ENCODE measurements around the gene GHRHR. TPM values are rescaled to one million over a fixed set of nuclear protein-coding genes. Genes with fewer than 3 reads are reported as not detected.

The GHRHR gene
- total and polyA plus RNA-seq, 5 experiments from 2014 or later = not detected

DNA sequence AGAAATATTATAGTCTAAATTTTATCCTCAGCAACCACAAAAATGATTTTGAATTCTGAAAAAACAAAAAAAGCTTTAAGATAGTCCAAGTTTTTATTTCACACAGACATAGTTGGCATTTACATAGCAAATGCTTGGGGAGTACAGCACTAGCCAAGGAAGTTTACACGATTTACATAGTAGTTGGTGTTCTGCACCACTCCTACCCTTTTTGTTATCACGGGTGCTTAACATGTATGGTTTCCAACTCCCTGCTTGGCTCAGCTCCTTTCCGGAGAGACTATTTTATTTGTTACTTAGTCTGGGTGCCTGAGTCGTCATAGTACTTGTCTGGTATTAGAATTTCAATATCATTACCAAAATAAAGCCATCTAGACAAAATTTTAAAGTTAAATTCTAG, 8.8 kb upstream of the GHRHR start:
- peaks cover 3 to 38% (median 15%) of the 10 kb centered on the region in 9 donors for H3K9me3 Mint-ChIP-seq
- POLR2A ChIA-PET = no interaction called here
- H3K27ac Mint-ChIP-seq = no peak overlapping the region
- no peaks in the 10 kb centered on the region for H3K4me1 Mint-ChIP-seq
- peaks cover 0 to 22% (median 3%) of the 10 kb centered on the region in 3 donors for H3K36me3 Mint-ChIP-seq
- no peak for ATAC-seq
- DNase-seq = no peak
- no peak overlapping the region for H3K4me3 Mint-ChIP-seq
- H3K27me3 Mint-ChIP-seq = peaks cover 10 to 45% (median 18%) of the 10 kb centered on the region in 5 donors

DNA sequence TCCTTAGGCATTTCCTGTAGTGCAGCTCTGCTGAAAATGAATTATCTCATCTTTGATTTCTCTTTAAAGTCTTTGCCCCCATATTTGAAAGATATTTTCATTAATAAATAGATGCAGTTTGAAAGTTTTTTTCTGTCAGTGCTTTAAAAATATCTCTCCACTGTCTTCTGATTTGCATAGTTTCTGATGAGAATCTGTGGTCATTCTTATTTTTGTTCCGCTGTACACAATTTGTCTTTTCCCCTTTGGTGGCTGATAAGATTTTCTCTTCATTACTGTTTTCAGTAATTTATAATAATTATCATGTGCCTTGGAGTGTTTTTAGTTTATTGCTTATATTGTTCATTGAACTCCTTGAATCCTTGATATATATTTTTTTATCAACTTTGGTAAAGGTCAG, 7.0 kb upstream of the GHRHR start:
- peaks cover 3 to 29% (median 13%) of the 10 kb centered on the region in 9 donors for H3K9me3 Mint-ChIP-seq
- POLR2A ChIA-PET = no interaction called here
- no peak overlapping the region for H3K27ac Mint-ChIP-seq
- no peak for ATAC-seq
- peaks cover 4 to 42% (median 9%) of the 10 kb centered on the region in 5 donors for H3K27me3 Mint-ChIP-seq
- DNase-seq = no peak
- no peak overlapping the region for H3K4me3 Mint-ChIP-seq
- H3K36me3 Mint-ChIP-seq = peaks cover 0 to 22% (median 3%) of the 10 kb centered on the region in 3 donors
- no peaks in the 10 kb centered on the region for H3K4me1 Mint-ChIP-seq

DNA sequence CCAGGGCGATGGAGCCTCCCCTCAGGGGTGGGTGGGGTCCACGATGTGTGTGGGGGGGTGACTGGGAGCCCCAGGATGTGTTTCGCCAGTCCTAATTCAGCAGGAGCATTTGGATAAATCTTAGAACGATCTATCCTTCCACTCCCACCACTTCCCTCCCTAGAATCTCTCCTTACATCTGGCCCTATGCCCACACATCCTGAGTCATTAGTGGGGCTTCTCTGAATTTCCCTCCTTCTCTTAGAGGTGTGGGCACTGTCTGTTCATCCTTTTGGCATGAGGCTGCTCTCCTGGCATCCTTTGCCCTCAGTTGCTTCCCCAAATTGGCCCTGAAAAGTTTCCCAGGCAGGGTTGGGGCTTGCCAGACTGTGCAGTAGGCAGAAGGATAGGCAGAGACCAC, 1.6 kb downstream of the GHRHR start:
- peaks cover 0 to 2% (median 0%) of the 10 kb centered on the region in 9 donors for H3K9me3 Mint-ChIP-seq
- no peak overlapping the region for H3K27ac Mint-ChIP-seq
- H3K4me1 Mint-ChIP-seq = peaks cover 0 to 2% (median 0%) of the 10 kb centered on the region in 4 donors
- DNase-seq (no peak), ATAC-seq (no peak)
- no peak overlapping the region for H3K4me3 Mint-ChIP-seq
- H3K36me3 Mint-ChIP-seq = no peaks in the 10 kb centered on the region
- peaks cover 0 to 25% (median 14%) of the 10 kb centered on the region in 5 donors for H3K27me3 Mint-ChIP-seq
- POLR2A ChIA-PET = no interaction called here

DNA sequence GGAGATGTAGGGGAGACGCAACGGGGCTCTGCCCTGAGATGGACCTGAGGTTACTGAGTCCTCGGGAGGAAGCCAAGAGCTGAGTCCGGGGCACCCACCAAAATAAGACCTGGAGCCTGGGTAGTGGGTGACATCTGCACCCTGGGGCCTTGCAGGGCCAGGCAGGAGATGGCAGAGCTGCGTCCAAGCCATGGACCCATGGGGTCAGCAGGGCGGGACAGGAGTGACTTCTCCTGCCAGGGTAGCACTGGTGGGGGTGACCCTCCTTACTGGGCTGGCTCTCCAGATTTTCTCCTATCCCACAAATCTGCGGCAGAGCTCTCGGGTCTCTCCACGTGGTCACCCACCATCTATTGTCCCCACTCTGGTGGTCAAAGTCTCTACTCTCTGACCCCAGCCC, 2.1 kb downstream of the GHRHR start:
- Mint-ChIP-seq H3K4me1 (peaks cover 0 to 2% (median 0%) of the 10 kb centered on the region in 4 donors), H3K27me3 (peaks cover 0 to 25% (median 14%) of the 10 kb centered on the region in 5 donors)
- no peak for ATAC-seq

DNA sequence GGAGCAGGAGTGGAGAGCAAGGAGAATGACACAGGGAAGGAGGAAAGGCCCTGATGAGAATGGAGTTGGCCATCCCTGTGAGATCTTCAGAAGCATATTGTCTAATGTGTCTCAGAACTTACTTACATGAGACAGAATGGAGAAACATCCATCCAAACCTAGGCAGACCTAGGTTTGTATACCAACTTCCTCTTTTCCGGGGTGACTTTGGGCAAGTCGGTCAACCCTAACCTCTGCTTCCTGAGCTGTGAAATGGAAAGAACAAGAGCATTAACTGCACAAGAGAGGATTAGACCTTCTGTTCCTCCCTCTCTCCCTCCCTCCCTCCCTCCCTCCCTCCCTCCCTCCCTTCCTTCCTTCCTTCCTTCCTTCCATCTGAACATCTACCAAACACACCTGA, 4.5 kb downstream of the GHRHR start:
- no peak for DNase-seq
- Mint-ChIP-seq H3K9me3 (peaks cover 0 to 1% (median 0%) of the 10 kb centered on the region in 9 donors), H3K36me3 (no peaks in the 10 kb centered on the region), H3K4me3 (no peak overlapping the region), H3K27ac (no peak overlapping the region), H3K27me3 (peaks cover 12 to 40% (median 28%) of the 10 kb centered on the region in 5 donors), H3K4me1 (peaks cover 0 to 2% (median 0%) of the 10 kb centered on the region in 4 donors)
- POLR2A ChIA-PET = no interaction called here
- no peak for ATAC-seq

More for the DNA sequence above, 2.1 kb downstream of the GHRHR start:
- DNase-seq = no peak
- Mint-ChIP-seq H3K4me3 (no peak overlapping the region), H3K9me3 (peaks cover 0 to 2% (median 0%) of the 10 kb centered on the region in 9 donors), H3K27ac (peak overlapping the region in 1 of 10 donors; percentile 21), H3K36me3 (no peaks in the 10 kb centered on the region)
- POLR2A ChIA-PET = no interaction called here

DNA sequence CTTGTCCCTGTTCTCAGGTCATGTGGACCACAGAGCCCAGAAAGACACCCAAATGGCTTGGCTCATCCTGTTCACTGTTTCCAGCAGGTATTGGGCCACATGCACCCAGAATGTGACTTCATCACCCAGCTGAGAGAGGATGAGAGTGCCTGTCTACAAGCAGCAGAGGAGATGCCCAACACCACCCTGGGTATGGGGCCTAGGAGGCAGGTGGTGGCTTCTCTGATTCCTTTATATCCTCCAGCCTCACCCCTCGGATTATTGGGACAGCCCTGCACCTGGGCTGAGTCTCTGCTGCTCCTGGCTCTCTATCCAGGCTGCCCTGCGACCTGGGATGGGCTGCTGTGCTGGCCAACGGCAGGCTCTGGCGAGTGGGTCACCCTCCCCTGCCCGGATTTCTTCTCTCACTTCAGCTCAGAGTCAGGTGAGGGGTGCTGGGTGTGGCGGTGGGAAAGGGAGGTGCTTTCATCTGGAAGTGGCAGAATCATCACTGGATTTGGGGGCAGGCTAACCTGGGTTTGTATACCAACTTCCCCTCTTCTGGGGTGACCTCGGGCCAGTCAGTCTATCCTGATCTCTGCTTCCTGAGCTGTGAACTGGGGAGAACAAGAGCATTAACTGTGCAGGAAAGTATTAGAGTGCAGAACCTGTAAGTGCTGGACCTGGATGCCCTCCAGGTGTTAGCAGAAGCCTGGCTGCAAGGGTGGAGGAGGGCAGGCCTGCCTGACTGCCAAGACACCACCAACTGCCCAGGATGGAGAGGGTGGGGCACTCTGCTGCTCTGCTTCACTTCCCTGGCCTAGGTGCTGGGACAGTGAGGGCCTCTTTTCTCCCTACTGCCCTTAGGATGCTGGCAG, 5.2 kb downstream of the GHRHR start:
- Mint-ChIP-seq H3K4me3 (no peak overlapping the region), H3K27ac (no peak overlapping the region), H3K4me1 (peaks cover 0 to 2% (median 0%) of the 10 kb centered on the region in 4 donors), H3K36me3 (no peaks in the 10 kb centered on the region), H3K27me3 (peaks cover 12 to 40% (median 28%) of the 10 kb centered on the region in 5 donors), H3K9me3 (peaks cover 0 to under 1% (median 0%) of the 10 kb centered on the region in 9 donors)
- POLR2A ChIA-PET = no interaction called here
- DNase-seq (no peak), ATAC-seq (no peak)

DNA sequence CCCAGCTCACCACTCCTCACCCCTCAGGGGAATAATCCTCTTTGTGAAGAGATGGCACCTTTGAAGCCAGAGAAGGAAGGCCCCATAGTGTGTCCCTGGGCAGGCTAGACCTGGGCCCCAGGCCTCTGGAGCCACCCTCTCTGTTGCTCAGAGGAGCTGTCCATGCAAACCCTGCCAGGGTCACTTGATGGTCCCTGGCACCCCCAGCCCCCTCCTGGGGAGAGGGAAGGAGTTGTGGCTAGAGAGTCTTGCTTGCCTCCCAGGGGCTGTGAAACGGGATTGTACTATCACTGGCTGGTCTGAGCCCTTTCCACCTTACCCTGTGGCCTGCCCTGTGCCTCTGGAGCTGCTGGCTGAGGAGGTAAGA, 5.8 kb downstream of the GHRHR start:
- POLR2A ChIA-PET = no interaction called here
- no peak overlapping the region for H3K4me3 Mint-ChIP-seq
- H3K4me1 Mint-ChIP-seq = peaks cover 0 to 2% (median 0%) of the 10 kb centered on the region in 4 donors
- peaks cover 0 to 2% (median 0%) of the 10 kb centered on the region in 9 donors for H3K9me3 Mint-ChIP-seq
- H3K27me3 Mint-ChIP-seq = peaks cover 14 to 45% (median 31%) of the 10 kb centered on the region in 5 donors
- DNase-seq (no peak), ATAC-seq (no peak)
- no peaks in the 10 kb centered on the region for H3K36me3 Mint-ChIP-seq
- no peak overlapping the region for H3K27ac Mint-ChIP-seq

DNA sequence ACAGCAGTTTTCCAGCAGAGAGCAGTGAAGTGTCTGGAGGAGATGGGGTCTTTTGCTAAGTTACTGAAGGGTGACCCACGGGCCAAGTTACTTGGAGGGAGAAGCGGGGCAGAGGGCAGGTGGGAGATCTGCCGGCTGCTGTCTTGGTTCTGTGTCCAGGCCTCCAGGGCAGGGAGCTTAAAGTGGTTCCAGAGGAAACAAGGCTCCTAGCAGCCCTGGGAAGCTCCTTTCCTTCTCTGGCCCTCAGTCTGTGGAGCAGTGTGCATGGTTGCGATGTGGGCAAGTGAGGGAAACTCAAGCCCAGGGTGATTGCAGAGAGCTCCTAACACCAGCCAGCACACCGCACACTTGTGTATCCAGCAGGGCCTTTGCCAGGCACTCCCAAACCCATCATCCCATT, 6.3 kb downstream of the GHRHR start:
- Mint-ChIP-seq H3K4me1 (peaks cover 0 to 2% (median 0%) of the 10 kb centered on the region in 4 donors), H3K36me3 (no peaks in the 10 kb centered on the region), H3K27ac (no peak overlapping the region), H3K27me3 (peaks cover 14 to 47% (median 31%) of the 10 kb centered on the region in 5 donors), H3K9me3 (peaks cover 0 to 2% (median 0%) of the 10 kb centered on the region in 9 donors), H3K4me3 (no peak overlapping the region)
- ATAC-seq (no peak), DNase-seq (no peak)
- POLR2A ChIA-PET = no interaction called here

DNA sequence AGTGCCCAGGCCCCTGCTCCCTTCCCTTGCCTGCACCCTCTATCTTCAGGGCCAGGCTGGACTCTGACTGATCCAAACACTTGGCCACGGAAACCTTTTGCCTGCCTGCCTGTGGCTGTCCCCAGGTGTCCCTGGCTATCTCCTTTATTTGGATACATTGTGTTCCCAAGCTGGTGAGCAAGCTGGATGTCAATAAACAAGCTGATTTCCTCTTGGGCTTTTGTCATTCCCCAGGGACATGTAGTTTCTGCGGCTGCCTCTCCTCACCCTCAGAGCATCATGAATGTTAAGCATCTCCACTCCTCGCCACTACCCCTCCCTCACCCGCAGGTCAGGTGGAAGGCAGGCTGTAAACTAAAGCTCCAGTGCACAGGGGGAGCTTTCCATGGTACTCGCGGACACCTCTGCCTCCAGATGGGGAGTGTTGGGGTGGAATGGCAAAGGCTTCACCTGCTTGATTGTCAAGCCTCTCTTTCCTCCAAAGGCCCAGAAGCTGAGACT, 6.9 kb downstream of the GHRHR start:
- H3K27ac Mint-ChIP-seq = no peak overlapping the region
- H3K4me1 Mint-ChIP-seq = peaks cover 0 to 2% (median 0%) of the 10 kb centered on the region in 4 donors
- H3K4me3 Mint-ChIP-seq = no peak overlapping the region
- H3K27me3 Mint-ChIP-seq = peaks cover 15 to 48% (median 31%) of the 10 kb centered on the region in 5 donors
- POLR2A ChIA-PET = no interaction called here
- H3K9me3 Mint-ChIP-seq = peaks cover 0 to 2% (median 0%) of the 10 kb centered on the region in 9 donors
- no peaks in the 10 kb centered on the region for H3K36me3 Mint-ChIP-seq
- DNase-seq (no peak), ATAC-seq (no peak)

DNA sequence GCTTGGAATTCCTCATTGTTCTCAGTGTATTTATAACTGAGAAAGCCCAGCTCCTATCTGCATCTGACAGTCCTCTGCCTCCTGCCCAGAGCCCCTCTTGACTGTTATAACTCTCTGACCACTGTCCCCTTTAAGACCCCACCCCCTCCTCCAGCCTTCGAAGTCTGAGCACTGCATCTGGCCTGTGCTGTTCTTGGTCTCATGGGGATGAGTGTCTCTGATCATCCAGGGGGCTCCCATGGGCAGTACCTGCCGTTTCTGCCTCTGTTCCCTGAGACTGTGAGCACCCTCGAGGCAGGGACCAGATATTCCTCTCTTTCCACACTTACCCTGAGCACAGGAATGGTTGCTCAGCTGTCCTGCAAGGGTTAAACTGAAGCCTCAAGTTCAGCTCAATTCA, 7.7 kb downstream of the GHRHR start:
- Mint-ChIP-seq H3K4me1 (peaks cover 0 to 1% (median 0%) of the 10 kb centered on the region in 4 donors), H3K36me3 (no peaks in the 10 kb centered on the region), H3K27me3 (peaks cover 19 to 56% (median 31%) of the 10 kb centered on the region in 5 donors), H3K27ac (no peak overlapping the region), H3K9me3 (peaks cover 0 to 2% (median 0%) of the 10 kb centered on the region in 9 donors), H3K4me3 (no peak overlapping the region)
- POLR2A ChIA-PET = no interaction called here
- DNase-seq (no peak), ATAC-seq (no peak)

DNA sequence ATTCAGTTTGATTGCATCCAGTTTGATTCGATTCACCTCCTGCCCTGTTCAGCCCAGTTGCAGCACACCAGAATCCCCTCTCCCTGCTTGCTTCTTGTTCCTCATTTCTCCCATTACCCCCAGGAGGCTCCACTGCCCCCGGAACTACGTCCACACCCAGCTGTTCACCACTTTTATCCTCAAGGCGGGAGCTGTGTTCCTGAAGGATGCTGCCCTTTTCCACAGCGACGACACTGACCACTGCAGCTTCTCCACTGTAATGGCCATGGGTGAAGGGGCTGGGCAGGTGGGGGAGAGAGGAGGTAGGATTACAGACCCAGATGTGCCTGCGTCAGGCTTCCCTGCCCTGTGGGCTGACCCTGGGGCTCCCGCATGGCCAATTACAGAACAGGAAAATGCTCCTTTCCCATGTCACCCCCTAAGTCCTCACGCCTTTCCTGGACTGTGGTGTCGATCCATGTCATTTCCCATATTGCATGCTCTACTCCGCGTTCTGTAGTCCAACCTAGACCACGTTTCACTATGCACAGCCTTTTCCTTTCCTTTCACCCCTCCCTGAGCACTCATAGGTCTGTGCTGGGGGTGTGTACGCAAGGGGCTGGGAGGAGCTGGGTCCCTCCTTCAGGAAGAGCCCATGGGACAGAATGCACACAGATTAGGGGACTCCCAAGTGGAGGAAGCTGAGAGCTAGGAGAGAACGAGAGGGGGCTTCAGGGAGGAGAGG, 8.2 kb downstream of the GHRHR start:
- H3K27ac Mint-ChIP-seq = no peak overlapping the region
- no peak for ATAC-seq

DNA sequence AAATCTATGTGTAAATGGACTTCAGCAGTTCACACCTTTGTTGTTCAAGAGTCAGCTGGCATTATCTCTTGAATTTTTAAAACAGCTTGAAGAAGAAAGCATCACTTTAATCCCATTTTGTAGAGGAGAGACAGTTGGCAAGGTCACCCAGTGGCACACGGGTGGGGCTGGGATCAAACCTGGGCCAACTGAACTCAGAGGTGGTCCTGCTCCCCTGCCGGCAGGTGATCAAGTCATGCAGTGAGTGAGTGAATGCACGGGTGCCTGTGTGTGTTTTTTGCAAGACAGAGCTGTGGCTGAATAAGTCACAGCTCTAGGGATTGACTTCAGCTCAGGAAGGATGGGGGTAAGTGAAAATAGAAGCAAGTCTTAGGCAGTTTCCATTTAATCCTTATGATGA, 9.5 kb downstream of the GHRHR start:
- H3K4me1 Mint-ChIP-seq = no peaks in the 10 kb centered on the region
- POLR2A ChIA-PET = no interaction called here
- no peak for ATAC-seq
- H3K36me3 Mint-ChIP-seq = no peaks in the 10 kb centered on the region
- H3K4me3 Mint-ChIP-seq = no peak overlapping the region
- peaks cover 0 to 2% (median 0%) of the 10 kb centered on the region in 9 donors for H3K9me3 Mint-ChIP-seq
- DNase-seq = no peak
- H3K27me3 Mint-ChIP-seq = peaks cover 20 to 63% (median 34%) of the 10 kb centered on the region in 5 donors
- no peak overlapping the region for H3K27ac Mint-ChIP-seq

More for the DNA sequence above, 8.2 kb downstream of the GHRHR start:
- Mint-ChIP-seq H3K9me3 (peaks cover 0 to 2% (median 0%) of the 10 kb centered on the region in 9 donors), H3K27me3 (peaks cover 19 to 62% (median 33%) of the 10 kb centered on the region in 5 donors), H3K36me3 (no peaks in the 10 kb centered on the region), H3K4me3 (no peak overlapping the region), H3K4me1 (no peaks in the 10 kb centered on the region)
- POLR2A ChIA-PET = no interaction called here
- no peak for DNase-seq
